Measurements from ENCODE around the gene PLEKHH2. TPM values are rescaled to one million over a fixed set of nuclear protein-coding genes. Genes with fewer than 3 reads are reported as not detected.

The PLEKHH2 gene
- total RNA-seq, 2 donors from 2014 or later = 5.6 to 10.4 TPM

DNA sequence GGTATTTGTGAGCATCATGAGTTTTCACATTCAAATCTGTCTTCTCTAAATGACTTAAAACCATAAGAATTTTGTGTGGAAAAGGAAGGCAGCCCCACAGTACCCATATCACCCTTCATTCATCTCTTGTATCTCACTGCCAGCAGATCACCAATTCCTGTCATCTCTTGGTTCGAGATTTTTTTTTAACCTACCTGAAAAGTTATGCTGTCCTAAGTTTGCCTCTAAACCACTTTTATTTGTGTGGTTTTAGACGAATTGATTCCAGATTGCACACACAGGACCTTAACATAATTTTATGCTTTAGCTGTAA lies 169.6 kb downstream of the PLEKHH2 start:
- ATAC-seq = no peak
- H3K36me3 ChIP-seq (replicated peaks in 1 of 2; ENCODE audit: insufficient read depth in 1 of 2, low read depth in 2 of 2) = peaks cover 0 to 7% of the 10 kb centered on the region in 2 donors
- TF ChIP-seq POLR2A (IDR thresholded peaks at IDR 0.05) (no peak), CTCF (IDR thresholded peaks at IDR 0.05) (no peak)
- DNase-seq = no peak
- H3K4me3 ChIP-seq = no peak overlapping the region
- H3K27ac ChIP-seq = no peak overlapping the region
- intact Hi-C loops (cut with DNase I) = no loop called here
- peaks cover 5% of the 10 kb centered on the region for H3K4me1 ChIP-seq
- no peaks in the 10 kb centered on the region for H3K9me3 ChIP-seq
- 49 to 51% methylated on average over 2 of the region's 2 CpGs for WGBS, 2 donors
- H3K27me3 ChIP-seq = no peaks in the 10 kb centered on the region

GRCh38 chr2:43810452-43810851 lies 173.4 kb downstream of the PLEKHH2 start:
- intact Hi-C loops (cut with DNase I) = no loop called here
- peaks cover 5% of the 10 kb centered on the region for H3K4me1 ChIP-seq
- ATAC-seq (no peak), DNase-seq (no peak)
- H3K4me3 ChIP-seq = no peak overlapping the region
- TF ChIP-seq CTCF (IDR thresholded peaks at IDR 0.05) = no peak
- TF ChIP-seq POLR2A (IDR thresholded peaks at IDR 0.05) = no peak
- H3K27me3 ChIP-seq = no peaks in the 10 kb centered on the region
- 61 to 64% methylated on average over 2 of the region's 2 CpGs for WGBS, 2 donors
- peaks cover 0 to 7% of the 10 kb centered on the region in 2 donors for H3K36me3 ChIP-seq (replicated peaks in 1 of 2; ENCODE audit: insufficient read depth in 1 of 2, low read depth in 2 of 2)
- no peaks in the 10 kb centered on the region for H3K9me3 ChIP-seq
- H3K27ac ChIP-seq = no peak overlapping the region

DNA sequence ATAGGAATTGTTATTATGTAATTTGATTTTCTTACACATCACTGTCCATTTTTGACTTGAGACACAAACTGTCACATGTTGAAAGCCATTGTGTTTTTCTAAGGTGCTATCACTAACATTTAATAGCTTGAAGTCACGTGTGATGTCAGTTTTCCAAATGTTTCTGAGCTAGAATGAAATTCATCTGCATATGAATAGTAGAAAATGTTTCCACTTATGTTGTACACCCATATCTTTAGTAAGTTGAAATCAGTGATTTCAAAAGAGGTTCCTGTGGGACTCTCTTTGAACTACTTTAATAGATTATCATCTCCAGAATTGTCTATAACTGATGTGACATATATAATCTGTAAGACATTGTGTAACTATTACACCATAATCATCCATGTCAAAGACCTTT lies 173.8 kb downstream of the PLEKHH2 start:
- Histone ChIP-seq H3K9me3 (no peaks in the 10 kb centered on the region), H3K27me3 (no peaks in the 10 kb centered on the region), H3K27ac (no peak overlapping the region), H3K36me3 (replicated peaks in 1 of 2; ENCODE audit: insufficient read depth in 1 of 2, low read depth in 2 of 2) (peaks cover 0 to 7% of the 10 kb centered on the region in 2 donors), H3K4me1 (peaks cover 3% of the 10 kb centered on the region), H3K4me3 (no peak overlapping the region)
- WGBS, 2 donors = 73 to 76% methylated on average over 1 of the region's 1 CpG
- no peak for DNase-seq
- intact Hi-C loops (cut with DNase I) = no loop called here
- TF ChIP-seq POLR2A (IDR thresholded peaks at IDR 0.05) (no peak), CTCF (IDR thresholded peaks at IDR 0.05) (no peak)
- no peak for ATAC-seq

DNA sequence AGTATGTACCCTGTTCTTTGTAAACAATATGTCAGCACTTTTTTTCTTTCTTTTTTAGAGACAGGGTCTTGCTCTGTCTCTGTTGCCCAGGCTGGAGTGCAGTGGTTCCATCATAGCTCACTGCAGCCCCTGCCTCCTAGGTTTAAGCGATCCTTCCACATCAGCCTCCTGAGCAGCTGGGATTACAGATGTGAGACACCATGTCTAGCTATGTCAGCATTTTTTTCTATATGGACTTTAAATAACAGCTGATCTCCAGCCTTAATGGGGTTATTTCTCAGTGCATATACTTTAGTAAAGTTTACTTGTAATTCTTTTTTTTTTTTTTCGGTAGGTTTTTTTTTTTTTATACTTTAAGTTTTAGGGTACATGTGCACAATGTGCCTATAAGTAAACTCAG lies 174.9 kb downstream of the PLEKHH2 start:
- WGBS, 2 donors = 59 to 63% methylated on average over 2 of the region's 2 CpGs
- no peaks in the 10 kb centered on the region for H3K27me3 ChIP-seq
- no peak for DNase-seq
- TF ChIP-seq CTCF (IDR thresholded peaks at IDR 0.05) = no peak
- no peak for TF ChIP-seq POLR2A (IDR thresholded peaks at IDR 0.05)
- H3K36me3 ChIP-seq (replicated peaks in 1 of 2; ENCODE audit: insufficient read depth in 1 of 2, low read depth in 2 of 2) = peaks cover 0 to 7% of the 10 kb centered on the region in 2 donors
- H3K9me3 ChIP-seq = no peaks in the 10 kb centered on the region
- intact Hi-C loops (cut with DNase I) = no loop called here
- no peak for ATAC-seq
- no peak overlapping the region for H3K27ac ChIP-seq
- H3K4me3 ChIP-seq = no peak overlapping the region
- H3K4me1 ChIP-seq = no peaks in the 10 kb centered on the region

DNA sequence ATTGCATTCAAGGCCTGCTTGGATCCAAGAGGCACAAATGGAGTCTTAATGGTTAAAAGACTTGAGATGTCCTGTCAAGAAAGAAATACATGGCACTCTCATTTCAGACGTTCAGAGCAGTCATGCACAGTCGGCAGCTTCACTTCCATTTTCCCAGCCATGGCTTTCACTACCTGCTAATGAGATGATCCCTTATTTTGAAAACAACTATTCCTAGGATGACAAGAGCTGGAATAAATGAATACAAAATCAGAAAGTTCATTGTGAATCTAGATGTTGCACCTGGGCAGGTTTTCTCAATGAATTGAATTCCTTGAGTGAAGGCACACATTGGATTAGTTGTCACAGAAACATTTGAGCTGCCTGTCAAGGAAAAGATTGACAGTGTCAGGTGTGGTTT lies 175.9 kb downstream of the PLEKHH2 start:
- TF ChIP-seq CTCF (IDR thresholded peaks at IDR 0.05) = no peak
- intact Hi-C loops (cut with DNase I) = no loop called here
- 44 to 61% methylated on average over 2 of the region's 2 CpGs for WGBS, 2 donors

More for the DNA sequence above, 175.9 kb downstream of the PLEKHH2 start:
- Histone ChIP-seq H3K27me3 (no peaks in the 10 kb centered on the region), H3K9me3 (no peaks in the 10 kb centered on the region), H3K27ac (no peak overlapping the region), H3K4me3 (no peak overlapping the region), H3K4me1 (no peaks in the 10 kb centered on the region), H3K36me3 (replicated peaks in 1 of 2; ENCODE audit: insufficient read depth in 1 of 2, low read depth in 2 of 2) (peaks cover 0 to 7% of the 10 kb centered on the region in 2 donors)
- DNase-seq (no peak), ATAC-seq (no peak)

Measured in body of pancreas (tissue), 4 donors.